ENCODE data around the gene TCP11L1. TPM values are rescaled to one million over a fixed set of nuclear protein-coding genes. Genes with fewer than 3 reads are reported as not detected.
"Not testable (repeated sequence)": the region's sequence is repeated elsewhere in the genome, so short reads cannot be mapped to it uniquely, and the experiment has no call there.

Gene TCP11L1
- total RNA-seq, 1 experiment from 2014 or later: 16.8 TPM

- TF ChIP-seq SMAD4 (CRISPR knock-in tag; IDR thresholded peaks at IDR 0.05) (no peak), ERG (CRISPR knock-in tag; IDR thresholded peaks at IDR 0.05) (no peak), NR1H2 (CRISPR knock-in tag; IDR thresholded peaks at IDR 0.05) (no peak), FOXJ3 (CRISPR knock-in tag; IDR thresholded peaks at IDR 0.05; ENCODE audit: borderline replicate concordance) (no peak), GABPB1 (CRISPR knock-in tag; IDR thresholded peaks at IDR 0.05) (no peak)
Observed at GRCh38 chr11:33028537-33028914, 10.8 kb upstream of the TCP11L1 start (continued).

- H3K27me3 Mint-ChIP-seq (ENCODE audit: low read depth); H3K36me3 Mint-ChIP-seq; H3K27ac Mint-ChIP-seq; ATAC-seq; DNase-seq (ENCODE audit: low spot score); H3K4me3 Mint-ChIP-seq; POLR2A ChIA-PET; H3K9me3 Mint-ChIP-seq: not testable (repeated sequence)
- peaks cover 13% of the 10 kb centered on the region for H3K4me1 Mint-ChIP-seq
- CTCF ChIA-PET: interaction anchor here (0.7 to 2.3 kb wide), 4 partner anchors 13 to 130 kb away, joined by 3 to 5 read pairs (median 3); partner anchors contain the start of gene DEPDC7
Observed at GRCh38 chr11:33029218-33029617, 10.2 kb upstream of the TCP11L1 start.

GRCh38 chr11:33033493-33033892 is 5.9 kb upstream of the TCP11L1 start:
- ATAC-seq: no peak
- POLR2A ChIA-PET: no interaction called here
- TF ChIP-seq EMX1 (CRISPR knock-in tag; IDR thresholded peaks at IDR 0.05) (no peak), MAX (CRISPR knock-in tag; IDR thresholded peaks at IDR 0.05) (no peak), ZMAT4 (CRISPR knock-in tag; IDR thresholded peaks at IDR 0.05) (no peak), NFE2L1 (CRISPR knock-in tag; IDR thresholded peaks at IDR 0.05) (no peak), NR1H2 (CRISPR knock-in tag; IDR thresholded peaks at IDR 0.05) (no peak), PRDM15 (CRISPR knock-in tag; IDR thresholded peaks at IDR 0.05) (no peak), FOXK1 (CRISPR knock-in tag; IDR thresholded peaks at IDR 0.05) (no peak), ZBTB43 (CRISPR knock-in tag; IDR thresholded peaks at IDR 0.05) (no peak), TEAD1 (CRISPR knock-in tag; IDR thresholded peaks at IDR 0.05) (no peak), HMGA2 (CRISPR knock-in tag; IDR thresholded peaks at IDR 0.05) (no peak), TCF7 (CRISPR knock-in tag; IDR thresholded peaks at IDR 0.05; ENCODE audit: low read depth) (no peak), CREM (CRISPR knock-in tag; IDR thresholded peaks at IDR 0.05) (no peak), RELA (CRISPR knock-in tag; IDR thresholded peaks at IDR 0.05; ENCODE audit: borderline replicate concordance) (no peak), ZNF219 (CRISPR knock-in tag; IDR thresholded peaks at IDR 0.05; ENCODE audit: borderline replicate concordance) (no peak), ATF2 (CRISPR knock-in tag; IDR thresholded peaks at IDR 0.05; ENCODE audit: borderline replicate concordance, low read depth) (no peak), ATF6 (CRISPR knock-in tag; IDR thresholded peaks at IDR 0.05) (no peak), ETV6 (CRISPR knock-in tag; IDR thresholded peaks at IDR 0.05) (no peak), E2F4 (CRISPR knock-in tag; IDR thresholded peaks at IDR 0.05; ENCODE audit: borderline replicate concordance, low read depth) (no peak), MYBL2 (CRISPR knock-in tag; IDR thresholded peaks at IDR 0.05) (no peak)

More at GRCh38 chr11:33033493-33033892, 5.9 kb upstream of the TCP11L1 start:
- Mint-ChIP-seq H3K27me3 (ENCODE audit: low read depth) (no peaks in the 10 kb centered on the region), H3K4me1 (no peaks in the 10 kb centered on the region), H3K27ac (no peak overlapping the region), H3K4me3 (no peak overlapping the region), H3K9me3 (no peaks in the 10 kb centered on the region), H3K36me3 (no peaks in the 10 kb centered on the region)
- CTCF ChIA-PET: interaction anchor here (1.0 kb wide), 1 partner anchor 32 kb away, joined by 4 read pairs; no protein-coding TSS in a partner anchor
- DNase-seq (ENCODE audit: low spot score): no peak

All from WTC11 (cell line).